Motor neuron (in vitro differentiated cells): ENCODE data around the gene ERH. TPM values are rescaled to one million over a fixed set of nuclear protein-coding genes. Genes with fewer than 3 reads are reported as not detected.

Experiments used
- ATAC-seq, 8 experiments: fragments of 200-7000 bp; cut with Tn5 transposase; replicated peaks in 6 of 8; 2 replicates each; pipeline ENCODE4 v1.8.0; 2021; ENCODE audit warnings: mild to moderate bottlenecking in 8 of 8, moderate library complexity in 8 of 8
- H3K27ac ChIP-seq, 2 donors: fragments of 250-450 bp; sonication (Bioruptor Pico); 2 replicates each; pipeline ENCODE4 v1.9.0; 2021; ENCODE audit warnings: antibody characterized with exemption in 2 of 2, mild to moderate bottlenecking in 2 of 2, moderate library complexity in 1 of 2
- H3K4me1 ChIP-seq, 2 donors: fragments of 250-450 bp; sonication (Bioruptor Pico); replicated peaks in 1 of 2; 2 replicates each; pipeline ENCODE4 v1.6.1; 2021; ENCODE audit warnings: antibody characterized with exemption in 2 of 2, mild to moderate bottlenecking in 2 of 2, moderate library complexity in 1 of 2
- H3K4me3 ChIP-seq, 5 donors: fragments of 250-450 bp; sonication (Bioruptor Pico); 2 replicates each; pipeline ENCODE4 v1.9.0; 2021; ENCODE audit warnings: antibody characterized with exemption in 5 of 5, mild to moderate bottlenecking in 5 of 5, moderate library complexity in 4 of 5
- WGBS, 10 experiments: fragments of 450-650 bp; shearing (Covaris generic); methylation state at CpG; one replicate each; pipeline ENCODE4 v1.0.0; 2022; 5-methylcytosine and 5-hydroxymethylcytosine counted together
- in situ Hi-C, 9 experiments: fragments of 400-800 bp; cut with MboI; loops; one replicate each; pipeline ENCODE4 v1.15.0; 2021; ENCODE audit warnings: low sequenced_read_pairs in 9 of 9, low pct_unique_long_range_greater_than_20kb in 2 of 9; ENCODE audit not compliant: unreplicated experiment in 9 of 9
- total RNA-seq, 8 experiments: library from RNA; unstranded; fragments of 300-600 nt; gene quantifications; 2 replicates each; pipeline versions ENCODE4 v1.2.3 to v1.2.4, GENCODE V29; 2022

Gene ERH
- total RNA-seq, 8 experiments from 2014 or later: 234 to 490 (median 320) TPM

- ATAC-seq: peak in 4 of 8 experiments; percentile 26 to 67 (median 36)
- 7 to 67% (median 34%) methylated on average over 1 to 9 of the region's 9 CpGs; no CpG with 5 or more reads in 4 of the 10 experiments for WGBS, 10 experiments
- in situ Hi-C loops: no loop called here
- Histone ChIP-seq H3K4me3 (no peak overlapping the region), H3K27ac (no peak overlapping the region), H3K4me1 (no peaks in the 10 kb centered on the region)
Measured at GRCh38 chr14:69346710-69347109, 51.4 kb downstream of the ERH start.

GRCh38 chr14:69345402-69345801 is 52.7 kb downstream of the ERH start:
- no peaks in the 10 kb centered on the region for H3K4me1 ChIP-seq
- 0 to 73% (median 60%) methylated on average over 1 to 2 of the region's 4 CpGs; no CpG with 5 or more reads in 4 of the 10 experiments for WGBS, 10 experiments
- in situ Hi-C loops: no loop called here
- no peak overlapping the region for H3K27ac ChIP-seq
- no peak for ATAC-seq
- no peak overlapping the region for H3K4me3 ChIP-seq

GRCh38 chr14:69344171-69344570 is 53.9 kb downstream of the ERH start:
- Histone ChIP-seq H3K4me3 (no peak overlapping the region), H3K27ac (no peak overlapping the region), H3K4me1 (no peaks in the 10 kb centered on the region)
- in situ Hi-C loops: no loop called here
- 35 to 100% (median 76%) methylated on average over 1 to 3 of the region's 3 CpGs; no CpG with 5 or more reads in 1 of the 10 experiments for WGBS, 10 experiments
- no peak for ATAC-seq

GRCh38 chr14:69342928-69343525 is 55.1 kb downstream of the ERH start:
- no peak for ATAC-seq
- Histone ChIP-seq H3K27ac (no peak overlapping the region), H3K4me3 (no peak overlapping the region), H3K4me1 (no peaks in the 10 kb centered on the region)
- in situ Hi-C loops: no loop called here
- WGBS, 10 experiments: 76 to 100% (median 91%) methylated on average over 1 to 8 of the region's 8 CpGs

GRCh38 chr14:69339426-69339825 is 58.7 kb downstream of the ERH start:
- ATAC-seq: no peak
- in situ Hi-C loops: no loop called here
- Histone ChIP-seq H3K27ac (no peak overlapping the region), H3K4me1 (no peaks in the 10 kb centered on the region), H3K4me3 (no peak overlapping the region)
- 76 to 93% (median 90%) methylated on average over 2 to 11 of the region's 13 CpGs; no CpG with 5 or more reads in 5 of the 10 experiments for WGBS, 10 experiments

- in situ Hi-C loops: no loop called here
- Histone ChIP-seq H3K27ac (no peak overlapping the region), H3K4me3 (no peak overlapping the region), H3K4me1 (no peaks in the 10 kb centered on the region)
- no peak for ATAC-seq
- WGBS, 10 experiments: 38 to 100% (median 92%) methylated on average over 1 to 5 of the region's 5 CpGs; no CpG with 5 or more reads in 2 of the 10 experiments
Measured at GRCh38 chr14:69337984-69338383, 60.1 kb downstream of the ERH start.

GRCh38 chr14:69335371-69335771 is 62.7 kb downstream of the ERH start:
- no peak overlapping the region for H3K4me3 ChIP-seq
- WGBS, 10 experiments: 19 to 85% (median 51%) methylated on average over 1 to 4 of the region's 6 CpGs; no CpG with 5 or more reads in 4 of the 10 experiments
- H3K27ac ChIP-seq: no peak overlapping the region
- in situ Hi-C loops: no loop called here
- ATAC-seq: no peak
- no peaks in the 10 kb centered on the region for H3K4me1 ChIP-seq

- no peak for ATAC-seq
- Histone ChIP-seq H3K27ac (no peak overlapping the region), H3K4me3 (no peak overlapping the region), H3K4me1 (no peaks in the 10 kb centered on the region)
- in situ Hi-C loops: no loop called here
- WGBS, 10 experiments: 80% methylated on average over 2 of the region's 6 CpGs; no CpG with 5 or more reads in 9 of the 10 experiments
Measured at GRCh38 chr14:69334576-69334975, 63.5 kb downstream of the ERH start.

- no peak overlapping the region for H3K4me3 ChIP-seq
- ATAC-seq: peak in 2 of 8 experiments; percentile 53 to 57
- no peaks in the 10 kb centered on the region for H3K4me1 ChIP-seq
- in situ Hi-C loops: no loop called here
- WGBS, 10 experiments: 30 to 100% (median 52%) methylated on average over 1 to 3 of the region's 4 CpGs; no CpG with 5 or more reads in 6 of the 10 experiments
- no peak overlapping the region for H3K27ac ChIP-seq
Measured at GRCh38 chr14:69333791-69334337, 64.2 kb downstream of the ERH start.

- in situ Hi-C loops: no loop called here
- 10 to 95% (median 67%) methylated on average over 1 to 8 of the region's 13 CpGs; no CpG with 5 or more reads in 2 of the 10 experiments for WGBS, 10 experiments
- ATAC-seq: no peak
- Histone ChIP-seq H3K4me3 (no peak overlapping the region), H3K4me1 (no peaks in the 10 kb centered on the region), H3K27ac (no peak overlapping the region)
Measured at GRCh38 chr14:69332782-69333395, 65.2 kb downstream of the ERH start.

GRCh38 chr14:69331206-69331605 is 66.9 kb downstream of the ERH start:
- in situ Hi-C loops: no loop called here
- H3K4me3 ChIP-seq: no peak overlapping the region
- H3K27ac ChIP-seq: no peak overlapping the region
- WGBS, 10 experiments: 60 to 83% (median 73%) methylated on average over 2 to 3 of the region's 4 CpGs; no CpG with 5 or more reads in 7 of the 10 experiments
- ATAC-seq: no peak
- no peaks in the 10 kb centered on the region for H3K4me1 ChIP-seq
